Measurements from ENCODE around the gene PRR33. TPM values are rescaled to one million over a fixed set of nuclear protein-coding genes. Genes with fewer than 3 reads are reported as not detected.

Gene PRR33
- total and polyA plus RNA-seq, 2 experiments from 2014 or later = 0.29 TPM; not detected in 1

DNA sequence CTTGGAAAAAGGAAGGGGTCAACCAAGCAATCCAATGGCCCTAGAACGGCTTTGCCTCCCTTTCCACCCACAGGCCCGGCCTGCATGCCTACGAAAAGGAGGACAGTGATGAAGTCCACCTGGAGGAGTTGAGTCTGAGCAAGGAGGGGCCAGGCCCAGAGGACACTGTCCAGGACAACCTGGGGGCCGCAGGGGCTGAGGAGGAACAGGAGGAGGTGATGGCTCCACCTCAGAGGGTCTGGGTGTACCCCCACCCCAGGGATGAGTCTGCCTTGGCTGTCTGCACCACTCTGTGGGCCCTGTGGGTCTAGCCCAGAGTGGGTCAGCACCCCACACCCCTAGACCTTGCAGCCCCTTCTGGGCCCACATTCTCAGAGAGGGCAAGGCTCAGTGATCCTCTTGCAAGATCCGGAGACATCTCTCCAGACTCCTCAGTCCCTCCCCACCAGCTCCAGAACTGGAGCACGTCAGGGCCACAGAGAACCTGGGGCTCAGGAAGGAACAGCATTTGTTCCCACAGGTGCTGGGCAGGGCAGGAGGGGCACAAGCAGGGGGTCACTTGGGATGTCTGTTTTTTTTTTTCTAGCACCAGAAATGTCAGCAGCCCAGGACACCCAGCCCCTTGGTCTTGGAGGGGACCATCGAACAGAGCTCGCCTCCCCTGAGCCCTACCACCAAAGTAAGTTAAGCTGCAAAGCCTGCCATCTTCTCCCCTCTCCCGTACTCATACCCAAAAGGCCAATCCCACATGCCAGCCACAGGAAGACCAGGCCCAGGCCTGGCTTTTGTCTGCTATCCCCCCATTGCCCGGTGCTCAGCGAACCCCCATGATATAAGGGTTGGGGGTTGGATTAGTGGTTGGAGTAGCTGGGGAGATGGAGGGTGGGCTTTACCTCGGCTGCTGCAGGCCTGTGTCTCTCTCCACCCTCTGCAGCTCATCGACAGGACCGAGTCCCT, 8.1 kb downstream of the PRR33 start:
- Histone ChIP-seq H4K20me1 (ENCODE audit: insufficient read depth, poor library complexity, severe bottlenecking) (no peaks in the 10 kb centered on the region), H3K9me2 (replicated peaks; ENCODE audit: insufficient read depth) (no peaks in the 10 kb centered on the region), H3K4me2 (no peak overlapping the region), H3K79me2 (no peaks in the 10 kb centered on the region), H3K27me3 (no peaks in the 10 kb centered on the region), H3K4me1 (ENCODE audit: insufficient read depth) (peaks cover 26% of the 10 kb centered on the region), H3K36me3 (replicated peaks; ENCODE audit: insufficient read depth, low read depth) (no peaks in the 10 kb centered on the region), H3K4me3 (no peak overlapping the region), H3K27ac (no peak overlapping the region), H3K9me3 (ENCODE audit: low read depth) (no peaks in the 10 kb centered on the region), H2AFZ (no peak overlapping the region)
- WGBS (ENCODE audit: low lambda C conversion rate, missing lambda C conversion rate) = 90% methylated on average over 14 of the region's 14 CpGs
- no peak for DNase-seq (ENCODE audit: low spot score)
- TF ChIP-seq EZH2phosphoT487 (IDR thresholded peaks at IDR 0.05; ENCODE audit: low read depth, severe bottlenecking, unreplicated experiment) (no peak), EZH2 (IDR thresholded peaks at IDR 0.05; ENCODE audit: borderline replicate concordance) (no peak)
- TF ChIP-seq, protein P1, sequence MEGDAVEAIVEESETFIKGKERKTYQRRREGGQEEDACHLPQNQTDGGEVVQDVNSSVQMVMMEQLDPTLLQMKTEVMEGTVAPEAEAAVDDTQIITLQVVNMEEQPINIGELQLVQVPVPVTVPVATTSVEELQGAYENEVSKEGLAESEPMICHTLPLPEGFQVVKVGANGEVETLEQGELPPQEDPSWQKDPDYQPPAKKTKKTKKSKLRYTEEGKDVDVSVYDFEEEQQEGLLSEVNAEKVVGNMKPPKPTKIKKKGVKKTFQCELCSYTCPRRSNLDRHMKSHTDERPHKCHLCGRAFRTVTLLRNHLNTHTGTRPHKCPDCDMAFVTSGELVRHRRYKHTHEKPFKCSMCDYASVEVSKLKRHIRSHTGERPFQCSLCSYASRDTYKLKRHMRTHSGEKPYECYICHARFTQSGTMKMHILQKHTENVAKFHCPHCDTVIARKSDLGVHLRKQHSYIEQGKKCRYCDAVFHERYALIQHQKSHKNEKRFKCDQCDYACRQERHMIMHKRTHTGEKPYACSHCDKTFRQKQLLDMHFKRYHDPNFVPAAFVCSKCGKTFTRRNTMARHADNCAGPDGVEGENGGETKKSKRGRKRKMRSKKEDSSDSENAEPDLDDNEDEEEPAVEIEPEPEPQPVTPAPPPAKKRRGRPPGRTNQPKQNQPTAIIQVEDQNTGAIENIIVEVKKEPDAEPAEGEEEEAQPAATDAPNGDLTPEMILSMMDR (IDR thresholded peaks at IDR 0.05; ENCODE audit: poor library complexity) = no peak

DNA sequence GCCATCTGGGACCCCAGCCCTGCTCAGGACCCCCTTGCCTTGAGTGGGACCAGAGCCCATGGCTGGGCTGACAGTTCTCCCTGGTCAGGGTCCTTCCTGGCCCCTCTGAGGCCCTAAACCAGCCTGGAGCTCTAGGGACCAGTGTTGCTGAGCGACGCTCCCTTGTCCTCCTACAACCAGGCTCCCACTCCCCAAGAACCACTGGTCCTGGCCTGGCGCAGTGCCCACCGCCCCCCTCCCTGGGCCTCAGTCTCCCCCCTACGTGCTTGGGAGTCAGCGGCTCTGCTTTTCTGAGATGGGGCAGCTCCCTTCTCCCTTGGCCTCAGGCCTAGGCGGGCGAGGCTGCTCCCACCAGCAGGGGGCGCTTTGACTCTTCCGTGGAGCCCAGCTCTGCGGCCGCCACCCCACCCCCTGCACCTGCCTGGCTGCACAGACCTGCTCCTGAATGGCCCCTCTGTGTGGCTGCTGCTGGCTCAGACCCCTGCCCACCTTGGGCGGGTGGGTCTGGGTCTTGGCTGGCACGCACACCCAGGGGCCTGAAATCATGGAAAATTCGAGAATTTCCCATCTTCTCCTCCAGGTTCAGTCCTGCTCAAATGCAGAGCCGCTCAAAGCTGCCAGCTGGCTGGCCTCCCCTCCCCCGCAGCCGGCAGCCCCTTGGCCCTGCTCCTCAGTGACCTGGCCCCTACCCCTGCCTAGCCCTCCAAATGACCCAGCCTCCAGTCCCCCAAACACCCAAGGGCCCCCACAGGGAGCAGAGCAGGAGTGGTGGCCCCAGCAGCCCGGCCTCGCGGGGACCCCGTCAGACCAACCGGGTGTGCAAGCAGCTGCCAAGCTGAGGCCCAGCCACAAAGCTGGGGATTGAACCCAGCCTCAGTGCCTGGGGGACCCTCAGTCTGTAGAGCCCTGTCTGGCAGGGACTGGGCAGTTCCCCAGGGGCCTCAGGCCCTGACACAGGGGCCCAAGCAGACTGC, 9.1 kb downstream of the PRR33 start:
- Histone ChIP-seq H3K36me3 (replicated peaks; ENCODE audit: insufficient read depth, low read depth) (no peaks in the 10 kb centered on the region), H3K4me2 (no peak overlapping the region), H3K4me3 (no peak overlapping the region), H3K27ac (peak overlapping the region; percentile 99), H3K79me2 (no peaks in the 10 kb centered on the region), H3K4me1 (ENCODE audit: insufficient read depth) (peaks cover 34% of the 10 kb centered on the region), H3K9me2 (replicated peaks; ENCODE audit: insufficient read depth) (no peaks in the 10 kb centered on the region), H4K20me1 (ENCODE audit: insufficient read depth, poor library complexity, severe bottlenecking) (no peaks in the 10 kb centered on the region), H3K27me3 (no peaks in the 10 kb centered on the region), H2AFZ (no peak overlapping the region), H3K9me3 (ENCODE audit: low read depth) (no peaks in the 10 kb centered on the region)
- DNase-seq (ENCODE audit: low spot score) = peak; percentile 92
- WGBS (ENCODE audit: low lambda C conversion rate, missing lambda C conversion rate) = 44% methylated on average over 19 of the region's 23 CpGs
- TF ChIP-seq, protein P1 (IDR thresholded peaks at IDR 0.05; ENCODE audit: poor library complexity) = peak; percentile 97
- TF ChIP-seq EZH2phosphoT487 (IDR thresholded peaks at IDR 0.05; ENCODE audit: low read depth, severe bottlenecking, unreplicated experiment) = no peak
- no peak for TF ChIP-seq EZH2 (IDR thresholded peaks at IDR 0.05; ENCODE audit: borderline replicate concordance)

GRCh38 chr11:1881442-1882264, 10.0 kb downstream of the PRR33 start:
- Histone ChIP-seq H3K4me2 (no peak overlapping the region), H4K20me1 (ENCODE audit: insufficient read depth, poor library complexity, severe bottlenecking) (no peaks in the 10 kb centered on the region), H3K27me3 (no peaks in the 10 kb centered on the region), H3K4me3 (no peak overlapping the region), H2AFZ (no peak overlapping the region), H3K36me3 (replicated peaks; ENCODE audit: insufficient read depth, low read depth) (no peaks in the 10 kb centered on the region), H3K4me1 (ENCODE audit: insufficient read depth) (peaks cover 40% of the 10 kb centered on the region), H3K27ac (peak overlapping the region; percentile 99), H3K79me2 (no peaks in the 10 kb centered on the region), H3K9me2 (replicated peaks; ENCODE audit: insufficient read depth) (no peaks in the 10 kb centered on the region), H3K9me3 (ENCODE audit: low read depth) (no peaks in the 10 kb centered on the region)
- 83% methylated on average over 36 of the region's 43 CpGs for WGBS (ENCODE audit: low lambda C conversion rate, missing lambda C conversion rate)
- no peak for DNase-seq (ENCODE audit: low spot score)
- TF ChIP-seq EZH2phosphoT487 (IDR thresholded peaks at IDR 0.05; ENCODE audit: low read depth, severe bottlenecking, unreplicated experiment) (no peak), EZH2 (IDR thresholded peaks at IDR 0.05; ENCODE audit: borderline replicate concordance) (no peak)
- TF ChIP-seq, protein P1 (IDR thresholded peaks at IDR 0.05; ENCODE audit: poor library complexity) = no peak

Data from hepatocyte (in vitro differentiated cells).